SK-N-SH treated with all-trans-retinoic acid at 6 μM for 48 hours (cell line): ENCODE data around the gene ERI3.

Source experiments
- ATAC-seq: fragments of 200-7000 bp; cut with Tn5 transposase; 3 replicates; pipeline ENCODE4 v1.9.1; 2020; ENCODE audit warnings: mild to moderate bottlenecking, moderate library complexity
- ARNTL ChIP-seq: fragments of 450-650 bp; formaldehyde crosslinking; IDR thresholded peaks from 2 replicates; pipeline ENCODE4 v1.5.0; 2020; ENCODE audit warnings: low read depth, mild to moderate bottlenecking, moderate library complexity, borderline replicate concordance
- BACH2 ChIP-seq: fragments of 250-450 bp; sonication (Bioruptor Pico); IDR thresholded peaks from 2 replicates; pipeline ENCODE4 v1.9.0; 2021; ENCODE audit warnings: mild to moderate bottlenecking, borderline replicate concordance
- CREB5 ChIP-seq: fragments of 250-450 bp; sonication (Bioruptor Pico); IDR thresholded peaks from 2 replicates; pipeline ENCODE4 v1.5.1; 2020; ENCODE audit warnings: low read depth, mild to moderate bottlenecking, moderate library complexity
- CSRNP3 ChIP-seq: fragments of 250-450 bp; sonication (Bioruptor Pico); IDR thresholded peaks from 2 replicates; pipeline ENCODE4 v1.5.1; 2021; ENCODE audit warnings: mild to moderate bottlenecking, moderate library complexity
- ESRRG ChIP-seq: fragments of 250-450 bp; sonication (Bioruptor Pico); IDR thresholded peaks from 2 replicates; pipeline ENCODE4 v1.6.1; 2021; ENCODE audit warnings: mild to moderate bottlenecking
- GLIS3 ChIP-seq: fragments of 250-450 bp; sonication (Bioruptor Pico); IDR thresholded peaks from 2 replicates; pipeline ENCODE4 v1.5.0; 2020; ENCODE audit warnings: mild to moderate bottlenecking, moderate library complexity
- ISL1 ChIP-seq: fragments of 250-450 bp; sonication (Bioruptor Pico); IDR thresholded peaks from 2 replicates; pipeline ENCODE4 v2.1.2; 2022; ENCODE audit warnings: mild to moderate bottlenecking, moderate library complexity
- OSR1 ChIP-seq: fragments of 250-450 bp; sonication (Bioruptor Pico); IDR thresholded peaks from 2 replicates; pipeline ENCODE4 v1.8.0; 2022; ENCODE audit warnings: moderate library complexity, mild to moderate bottlenecking, inconsistent platforms
- PATZ1 ChIP-seq: fragments of 250-450 bp; sonication (Bioruptor Pico); IDR thresholded peaks from 2 replicates; pipeline ENCODE4 v1.8.0; 2020; ENCODE audit warnings: mild to moderate bottlenecking, moderate library complexity, borderline replicate concordance
- POU6F1 ChIP-seq: fragments of 250-450 bp; sonication (Bioruptor Pico); IDR thresholded peaks from 2 replicates; pipeline ENCODE4 v1.8.0; 2021; ENCODE audit warnings: low read depth, mild to moderate bottlenecking, moderate library complexity, borderline replicate concordance
- PPARA ChIP-seq: fragments of 250-450 bp; sonication (Bioruptor Pico); IDR thresholded peaks from 2 replicates; pipeline ENCODE4 v1.5.0; 2020; ENCODE audit warnings: mild to moderate bottlenecking, borderline replicate concordance
- RARB ChIP-seq: fragments of 250-450 bp; sonication (Bioruptor Pico); IDR thresholded peaks from 2 replicates; pipeline ENCODE4 v1.8.0; 2021; ENCODE audit warnings: mild to moderate bottlenecking, moderate library complexity
- TCF4 ChIP-seq: fragments of 250-450 bp; sonication (Bioruptor Pico); IDR thresholded peaks from 2 replicates; pipeline ENCODE4 v1.8.0; 2021; ENCODE audit warnings: mild to moderate bottlenecking, moderate library complexity, borderline replicate concordance
- TOX ChIP-seq: fragments of 250-450 bp; sonication (Bioruptor Pico); IDR thresholded peaks from 2 replicates; pipeline ENCODE4 v1.8.0; 2021; ENCODE audit warnings: mild to moderate bottlenecking, moderate library complexity, borderline replicate concordance
- TSHZ2 ChIP-seq: fragments of 250-450 bp; sonication (Bioruptor Pico); IDR thresholded peaks from 2 replicates; pipeline ENCODE4 v1.5.0; 2020; ENCODE audit warnings: mild to moderate bottlenecking, moderate library complexity
- ZC3H10 ChIP-seq: fragments of 250-450 bp; sonication (Bioruptor Pico); IDR thresholded peaks from 2 replicates; pipeline ENCODE4 v1.5.1; 2021; ENCODE audit warnings: mild to moderate bottlenecking, moderate library complexity
- ZFP3 ChIP-seq: fragments of 250-450 bp; sonication (Bioruptor Pico); IDR thresholded peaks from 2 replicates; pipeline ENCODE4 v1.5.0; 2020; ENCODE audit warnings: mild to moderate bottlenecking, moderate library complexity
- ZFP30 ChIP-seq: fragments of 450-650 bp; formaldehyde crosslinking; IDR thresholded peaks from 2 replicates; pipeline ENCODE4 v1.5.0; 2022; ENCODE audit warnings: mild to moderate bottlenecking, moderate library complexity
- ZNF565 ChIP-seq: fragments of 450-650 bp; formaldehyde crosslinking; conservative IDR thresholded peaks from 2 replicates; pipeline ENCODE4 v1.5.0; 2020; ENCODE audit warnings: low read depth, mild to moderate bottlenecking, moderate library complexity
- ZNF8 ChIP-seq: fragments of 450-650 bp; formaldehyde crosslinking; IDR thresholded peaks from 2 replicates; pipeline ENCODE4 v1.5.0; 2020; ENCODE audit warnings: mild to moderate bottlenecking, moderate library complexity

The ERI3 gene

GRCh38 chr1:44355582-44356305 is 687 bp upstream of the ERI3 start:
- peak; percentile 5; the same call in 2 of the 3 replicates for ATAC-seq
- no peak for TF ChIP-seq PPARA
- no peak for TF ChIP-seq TCF4 (CRISPR knock-in tag)
- no peak for TF ChIP-seq GLIS3 (CRISPR knock-in tag)
- no peak for TF ChIP-seq TSHZ2
- no peak for TF ChIP-seq CREB5
- TF ChIP-seq CSRNP3 (CRISPR knock-in tag), result no peak
- TF ChIP-seq OSR1 (CRISPR knock-in tag), result no peak
- TF ChIP-seq PATZ1, result no peak
- TF ChIP-seq POU6F1, result no peak
- TF ChIP-seq ZFP3 (CRISPR knock-in tag), result no peak
- TF ChIP-seq ISL1 (CRISPR knock-in tag), result no peak
- TF ChIP-seq BACH2 (CRISPR knock-in tag), result no peak
- TF ChIP-seq TOX (CRISPR knock-in tag), result no peak
- TF ChIP-seq RARB (CRISPR knock-in tag), result no peak
- TF ChIP-seq ZNF8 (CRISPR knock-in tag), result no peak
- no peak for TF ChIP-seq ESRRG (CRISPR knock-in tag)
- TF ChIP-seq ZNF565 (CRISPR knock-in tag), result no peak
- TF ChIP-seq, all 23 proteins: peak for 0

- no peak for ATAC-seq
- no peak for TF ChIP-seq ZFP30 (CRISPR knock-in tag)
- no peak for TF ChIP-seq ESRRG (CRISPR knock-in tag)
- no peak for TF ChIP-seq CREB5
- no peak for TF ChIP-seq BACH2 (CRISPR knock-in tag)
- no peak for TF ChIP-seq TSHZ2
- TF ChIP-seq TCF4 (CRISPR knock-in tag), result no peak
- no peak for TF ChIP-seq PATZ1
- no peak for TF ChIP-seq ZC3H10 (CRISPR knock-in tag)
- no peak for TF ChIP-seq ISL1 (CRISPR knock-in tag)
- no peak for TF ChIP-seq ARNTL (CRISPR knock-in tag)
- no peak for TF ChIP-seq RARB (CRISPR knock-in tag)
- TF ChIP-seq PPARA, result no peak
- TF ChIP-seq POU6F1, result no peak
These were observed 703 bp downstream of the ERI3 start for GRCh38 chr1:44354268-44354839.
